Measurements from ENCODE around the gene EHD1.

DNA sequence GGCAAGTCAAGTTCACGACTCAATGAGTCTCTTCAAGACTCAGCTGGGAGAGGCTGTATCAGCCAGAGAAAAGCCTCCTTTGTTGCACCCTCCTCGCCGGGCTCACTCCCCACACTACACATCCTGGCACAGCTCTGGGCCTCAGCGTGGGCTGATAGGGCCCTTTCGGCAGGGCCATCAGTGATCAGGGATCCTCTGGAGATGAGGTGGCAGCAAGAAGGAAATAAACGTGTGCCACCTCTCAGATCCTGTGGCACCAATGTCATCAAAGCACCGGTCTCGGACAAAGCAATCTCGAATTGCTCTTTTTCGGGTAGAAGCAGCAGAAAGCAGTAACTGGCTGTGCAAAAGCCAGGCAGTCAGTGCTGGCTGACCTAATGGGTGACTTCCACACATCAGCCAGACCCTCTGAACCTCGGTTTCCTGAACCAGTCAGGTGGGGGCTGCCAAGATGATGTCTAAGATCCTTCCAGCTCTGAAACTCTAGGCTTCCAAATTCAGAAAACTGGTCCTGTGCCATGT lies 2.1 kb downstream of the EHD1 start:
- TF ChIP-seq, protein P1, sequence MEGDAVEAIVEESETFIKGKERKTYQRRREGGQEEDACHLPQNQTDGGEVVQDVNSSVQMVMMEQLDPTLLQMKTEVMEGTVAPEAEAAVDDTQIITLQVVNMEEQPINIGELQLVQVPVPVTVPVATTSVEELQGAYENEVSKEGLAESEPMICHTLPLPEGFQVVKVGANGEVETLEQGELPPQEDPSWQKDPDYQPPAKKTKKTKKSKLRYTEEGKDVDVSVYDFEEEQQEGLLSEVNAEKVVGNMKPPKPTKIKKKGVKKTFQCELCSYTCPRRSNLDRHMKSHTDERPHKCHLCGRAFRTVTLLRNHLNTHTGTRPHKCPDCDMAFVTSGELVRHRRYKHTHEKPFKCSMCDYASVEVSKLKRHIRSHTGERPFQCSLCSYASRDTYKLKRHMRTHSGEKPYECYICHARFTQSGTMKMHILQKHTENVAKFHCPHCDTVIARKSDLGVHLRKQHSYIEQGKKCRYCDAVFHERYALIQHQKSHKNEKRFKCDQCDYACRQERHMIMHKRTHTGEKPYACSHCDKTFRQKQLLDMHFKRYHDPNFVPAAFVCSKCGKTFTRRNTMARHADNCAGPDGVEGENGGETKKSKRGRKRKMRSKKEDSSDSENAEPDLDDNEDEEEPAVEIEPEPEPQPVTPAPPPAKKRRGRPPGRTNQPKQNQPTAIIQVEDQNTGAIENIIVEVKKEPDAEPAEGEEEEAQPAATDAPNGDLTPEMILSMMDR (IDR thresholded peaks at IDR 0.05) = no peak
- no peak for TF ChIP-seq POLR2A (IDR thresholded peaks at IDR 0.05)

Measured in thyroid gland (tissue), 4 donors.